ENCODE data around the gene HS6ST2. TPM values are rescaled to one million over a fixed set of nuclear protein-coding genes. Genes with fewer than 3 reads are reported as not detected.

Gene HS6ST2
- total RNA-seq, 2 experiments from 2014 or later, result not detected

- DNase-seq (no peak), ATAC-seq (no peak)
- Mint-ChIP-seq H3K27me3 (ENCODE audit: low read depth) (peaks cover 3% of the 10 kb centered on the region), H3K36me3 (ENCODE audit: low read depth) (no peaks in the 10 kb centered on the region), H3K4me3 (no peak overlapping the region), H3K4me1 (ENCODE audit: low read depth) (no peaks in the 10 kb centered on the region), H3K9me3 (ENCODE audit: insufficient read depth) (no peaks in the 10 kb centered on the region), H3K27ac (no peak overlapping the region)
- ChIA-PET POLR2A (no interaction called here), CTCF (interaction anchor here (1.1 kb wide), 1 partner anchor 318 kb away, joined by 3 read pairs; no protein-coding TSS in a partner anchor)
Measured at GRCh38 chrX:132610536-132610935, 347.9 kb downstream of the HS6ST2 start.

DNA sequence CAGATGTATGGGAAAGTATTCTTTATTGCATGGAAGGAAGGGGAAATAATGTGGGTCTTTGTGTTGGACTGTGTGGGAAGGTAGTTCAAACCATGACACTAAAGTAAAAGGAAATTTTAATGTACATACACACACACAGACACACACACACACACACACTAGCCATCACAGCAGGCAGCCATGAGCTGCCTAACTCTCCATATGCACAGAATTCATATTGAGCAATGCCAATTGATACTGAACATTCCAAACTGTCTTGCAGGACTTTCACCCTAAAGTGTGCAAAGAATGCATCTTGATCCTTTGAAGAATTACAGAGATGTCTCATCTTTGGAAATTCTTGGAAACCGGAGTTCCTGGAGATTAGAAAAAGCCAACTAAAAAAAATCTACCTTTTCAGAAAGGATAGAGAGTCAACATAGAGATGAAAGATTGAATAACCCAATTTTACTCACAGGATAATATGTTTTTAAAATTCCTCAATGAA lies 349.0 kb downstream of the HS6ST2 start:
- ChIA-PET CTCF (no interaction called here), POLR2A (no interaction called here)
- H3K9me3 Mint-ChIP-seq (ENCODE audit: insufficient read depth), result no peaks in the 10 kb centered on the region
- H3K36me3 Mint-ChIP-seq (ENCODE audit: low read depth), result no peaks in the 10 kb centered on the region
- H3K27ac Mint-ChIP-seq, result no peak overlapping the region
- no peaks in the 10 kb centered on the region for H3K4me1 Mint-ChIP-seq (ENCODE audit: low read depth)
- ATAC-seq (no peak), DNase-seq (no peak)
- no peak overlapping the region for H3K4me3 Mint-ChIP-seq
- H3K27me3 Mint-ChIP-seq (ENCODE audit: low read depth), result peaks cover 3% of the 10 kb centered on the region

DNA sequence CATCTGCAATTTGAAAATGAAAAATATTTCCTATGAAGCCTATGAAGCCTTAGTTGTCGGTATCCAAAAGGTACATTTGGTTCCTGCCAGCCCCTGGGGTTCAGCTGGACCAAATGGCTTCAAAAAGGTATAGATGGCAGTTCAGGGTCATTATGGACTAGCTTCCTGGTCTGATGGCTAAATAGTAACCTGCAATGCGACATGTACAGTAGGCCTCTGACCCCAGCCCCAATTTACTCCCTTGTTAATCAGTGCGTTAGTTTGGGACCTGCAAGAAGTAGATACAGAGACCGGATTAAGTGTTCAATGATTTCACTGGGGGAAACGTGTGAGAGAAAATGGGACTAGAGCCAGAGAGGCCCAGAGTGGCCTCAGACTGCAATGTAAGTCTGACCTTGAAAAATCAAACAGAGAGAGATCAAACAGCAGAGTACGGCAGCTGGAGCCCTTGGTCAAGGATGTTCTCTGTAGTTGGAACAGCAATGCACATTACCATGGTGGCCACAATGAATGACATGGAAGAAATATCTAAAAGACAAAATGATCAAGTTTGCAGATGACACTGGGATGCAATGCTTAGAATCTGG lies 354.6 kb downstream of the HS6ST2 start:
- H3K27ac Mint-ChIP-seq, result no peak overlapping the region
- ATAC-seq (no peak), DNase-seq (no peak)
- H3K36me3 Mint-ChIP-seq (ENCODE audit: low read depth), result no peaks in the 10 kb centered on the region
- H3K4me1 Mint-ChIP-seq (ENCODE audit: low read depth), result no peaks in the 10 kb centered on the region
- ChIA-PET POLR2A (no interaction called here), CTCF (interaction anchor here (1.2 to 1.5 kb wide), 2 partner anchors 11 to 311 kb away, joined by 4 to 5 read pairs; no protein-coding TSS in a partner anchor)
- no peaks in the 10 kb centered on the region for H3K9me3 Mint-ChIP-seq (ENCODE audit: insufficient read depth)
- H3K27me3 Mint-ChIP-seq (ENCODE audit: low read depth), result no peaks in the 10 kb centered on the region
- no peak overlapping the region for H3K4me3 Mint-ChIP-seq

DNA sequence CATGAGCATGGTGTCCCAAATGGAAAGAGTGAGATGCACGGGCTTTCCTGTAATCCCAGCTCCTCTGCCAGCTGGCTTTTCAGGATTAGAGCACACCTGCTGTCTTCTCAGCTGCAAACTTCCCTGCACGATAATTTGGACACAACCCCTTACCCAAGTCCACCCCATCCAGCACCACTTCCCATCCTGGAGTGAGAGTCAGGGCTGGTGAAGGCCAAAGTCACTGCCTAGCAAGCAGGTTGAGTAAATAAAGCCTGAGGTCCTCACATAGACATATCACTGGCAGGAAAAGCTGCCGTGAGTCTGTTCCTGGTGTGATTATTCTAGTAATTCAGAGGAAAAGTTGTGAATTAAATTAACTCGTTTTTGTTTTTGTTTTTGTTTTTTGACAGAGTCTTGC lies 355.7 kb downstream of the HS6ST2 start:
- Mint-ChIP-seq H3K4me3 (no peak overlapping the region), H3K36me3 (ENCODE audit: low read depth) (no peaks in the 10 kb centered on the region), H3K9me3 (ENCODE audit: insufficient read depth) (no peaks in the 10 kb centered on the region), H3K27ac (no peak overlapping the region), H3K4me1 (ENCODE audit: low read depth) (no peaks in the 10 kb centered on the region), H3K27me3 (ENCODE audit: low read depth) (no peaks in the 10 kb centered on the region)
- ChIA-PET CTCF (interaction anchor here (0.8 to 1.2 kb wide), 2 partner anchors 12 to 28 kb away, joined by 3 to 4 read pairs; no protein-coding TSS in a partner anchor), POLR2A (interaction anchor here (0.6 kb wide), 1 partner anchor 43 kb away, joined by 3 read pairs; no protein-coding TSS in a partner anchor)
- no peak for DNase-seq
- ATAC-seq, result no peak

- Mint-ChIP-seq H3K27me3 (ENCODE audit: low read depth) (no peaks in the 10 kb centered on the region), H3K27ac (no peak overlapping the region), H3K36me3 (ENCODE audit: low read depth) (no peaks in the 10 kb centered on the region), H3K4me3 (no peak overlapping the region), H3K9me3 (ENCODE audit: insufficient read depth) (no peaks in the 10 kb centered on the region), H3K4me1 (ENCODE audit: low read depth) (no peaks in the 10 kb centered on the region)
- ChIA-PET CTCF (interaction anchor here (1.5 kb wide), 1 partner anchor 303 kb away, joined by 3 read pairs; no protein-coding TSS in a partner anchor), POLR2A (no interaction called here)
- ATAC-seq, result no peak
- no peak for DNase-seq
Measured at GRCh38 chrX:132594999-132595398, 363.4 kb downstream of the HS6ST2 start.

GRCh38 chrX:132594129-132594528 lies 364.3 kb downstream of the HS6ST2 start:
- no peak overlapping the region for H3K4me3 Mint-ChIP-seq
- no peaks in the 10 kb centered on the region for H3K9me3 Mint-ChIP-seq (ENCODE audit: insufficient read depth)
- no peaks in the 10 kb centered on the region for H3K27me3 Mint-ChIP-seq (ENCODE audit: low read depth)
- no peak overlapping the region for H3K27ac Mint-ChIP-seq
- H3K36me3 Mint-ChIP-seq (ENCODE audit: low read depth), result no peaks in the 10 kb centered on the region
- no peak for ATAC-seq
- CTCF ChIA-PET, result no interaction called here
- H3K4me1 Mint-ChIP-seq (ENCODE audit: low read depth), result no peaks in the 10 kb centered on the region
- DNase-seq, result no peak
- POLR2A ChIA-PET, result no interaction called here

DNA sequence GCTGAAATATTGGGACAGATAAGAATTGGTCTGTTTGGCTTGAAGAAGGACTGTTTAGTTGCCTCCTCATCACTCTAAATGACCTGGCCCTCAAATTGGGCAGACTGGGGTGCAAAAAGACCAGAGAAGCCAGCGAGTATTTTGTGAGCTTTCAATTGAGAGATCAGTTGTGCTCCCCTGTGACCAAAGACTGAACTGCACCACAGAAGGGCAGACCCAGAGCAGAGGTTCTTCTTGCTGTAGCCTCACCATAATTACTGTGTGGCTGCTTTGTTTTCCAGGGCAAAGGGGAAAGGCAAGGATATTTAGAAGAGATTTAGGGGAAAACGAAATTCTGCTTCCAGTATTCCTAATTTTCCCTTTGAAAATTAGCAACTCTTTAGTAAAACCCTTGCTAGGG lies 365.5 kb downstream of the HS6ST2 start:
- no peaks in the 10 kb centered on the region for H3K9me3 Mint-ChIP-seq (ENCODE audit: insufficient read depth)
- no peak overlapping the region for H3K4me3 Mint-ChIP-seq
- no peaks in the 10 kb centered on the region for H3K4me1 Mint-ChIP-seq (ENCODE audit: low read depth)
- no peak overlapping the region for H3K27ac Mint-ChIP-seq
- H3K36me3 Mint-ChIP-seq (ENCODE audit: low read depth), result no peaks in the 10 kb centered on the region
- ChIA-PET POLR2A (no interaction called here), CTCF (interaction anchor here (1.3 kb wide), 1 partner anchor 301 kb away, joined by 5 read pairs; no protein-coding TSS in a partner anchor)
- H3K27me3 Mint-ChIP-seq (ENCODE audit: low read depth), result no peaks in the 10 kb centered on the region
- no peak for DNase-seq
- ATAC-seq, result no peak

DNA sequence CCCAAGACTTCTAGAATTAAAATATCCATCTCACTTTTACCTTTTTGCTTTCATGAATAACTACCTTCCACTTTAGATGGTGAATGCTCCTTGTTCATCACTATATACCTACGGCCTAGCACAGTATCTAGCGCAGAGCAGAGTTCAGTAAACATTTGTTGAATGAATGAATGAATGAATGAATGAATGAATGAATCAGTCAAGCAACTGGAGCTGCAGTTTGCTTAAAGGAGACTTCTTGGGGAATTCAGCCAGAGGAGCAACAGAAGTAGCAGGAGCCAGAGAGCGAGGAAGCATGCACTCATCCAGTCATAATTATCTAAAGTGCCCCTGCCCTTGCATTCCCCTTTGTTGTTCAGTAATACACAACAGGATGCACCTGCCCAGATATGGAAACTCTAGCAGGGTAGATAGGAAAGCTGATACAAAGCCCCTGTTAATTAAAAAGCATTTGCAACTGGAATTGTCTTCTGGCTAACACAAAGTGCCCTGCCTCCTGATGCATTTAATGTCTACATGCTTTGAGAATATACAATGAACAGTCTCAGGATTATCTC lies 366.6 kb downstream of the HS6ST2 start:
- Mint-ChIP-seq H3K9me3 (ENCODE audit: insufficient read depth) (no peaks in the 10 kb centered on the region), H3K27ac (no peak overlapping the region), H3K4me3 (no peak overlapping the region), H3K4me1 (ENCODE audit: low read depth) (no peaks in the 10 kb centered on the region), H3K36me3 (ENCODE audit: low read depth) (no peaks in the 10 kb centered on the region), H3K27me3 (ENCODE audit: low read depth) (no peaks in the 10 kb centered on the region)
- POLR2A ChIA-PET, result no interaction called here
- CTCF ChIA-PET, result no interaction called here
- DNase-seq (no peak), ATAC-seq (no peak)

- H3K4me3 Mint-ChIP-seq, result no peak overlapping the region
- H3K27ac Mint-ChIP-seq, result no peak overlapping the region
- no peaks in the 10 kb centered on the region for H3K36me3 Mint-ChIP-seq (ENCODE audit: low read depth)
- ChIA-PET POLR2A (no interaction called here), CTCF (no interaction called here)
- H3K9me3 Mint-ChIP-seq (ENCODE audit: insufficient read depth), result no peaks in the 10 kb centered on the region
- DNase-seq (no peak), ATAC-seq (no peak)
- no peaks in the 10 kb centered on the region for H3K27me3 Mint-ChIP-seq (ENCODE audit: low read depth)
- H3K4me1 Mint-ChIP-seq (ENCODE audit: low read depth), result no peaks in the 10 kb centered on the region
Measured at GRCh38 chrX:132590350-132591026, 367.9 kb downstream of the HS6ST2 start.

GRCh38 chrX:132584936-132585335 lies 373.5 kb downstream of the HS6ST2 start:
- ChIA-PET POLR2A (no interaction called here), CTCF (no interaction called here)
- no peak overlapping the region for H3K4me3 Mint-ChIP-seq
- no peak overlapping the region for H3K27ac Mint-ChIP-seq
- DNase-seq, result no peak
- no peak for ATAC-seq
- peaks cover 3% of the 10 kb centered on the region for H3K27me3 Mint-ChIP-seq (ENCODE audit: low read depth)
- no peaks in the 10 kb centered on the region for H3K4me1 Mint-ChIP-seq (ENCODE audit: low read depth)
- H3K9me3 Mint-ChIP-seq (ENCODE audit: insufficient read depth), result no peaks in the 10 kb centered on the region
- H3K36me3 Mint-ChIP-seq (ENCODE audit: low read depth), result no peaks in the 10 kb centered on the region

DNA sequence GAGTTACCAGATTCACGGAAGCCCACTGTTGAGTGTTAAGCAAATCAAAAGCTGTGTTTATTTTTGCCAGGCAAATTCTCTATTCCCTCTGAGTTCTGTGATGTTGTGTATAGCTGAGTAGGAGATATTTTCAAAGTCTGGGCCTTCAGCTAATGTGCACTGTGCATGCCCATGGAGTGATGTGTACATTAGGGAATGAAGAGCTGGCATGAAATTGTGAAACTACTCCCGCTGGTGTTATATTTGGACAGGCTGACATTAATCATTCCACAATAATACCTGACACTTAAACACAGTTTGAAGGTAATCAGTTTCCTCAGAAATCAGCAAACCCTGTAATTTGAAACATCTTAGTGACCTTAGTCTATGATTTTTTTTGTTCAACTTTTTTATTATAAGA lies 381.5 kb downstream of the HS6ST2 start:
- ChIA-PET POLR2A (no interaction called here), CTCF (no interaction called here)
- H3K4me1 Mint-ChIP-seq (ENCODE audit: low read depth), result no peaks in the 10 kb centered on the region
- no peak overlapping the region for H3K27ac Mint-ChIP-seq
- peaks cover 3% of the 10 kb centered on the region for H3K27me3 Mint-ChIP-seq (ENCODE audit: low read depth)
- no peaks in the 10 kb centered on the region for H3K36me3 Mint-ChIP-seq (ENCODE audit: low read depth)
- no peak for ATAC-seq
- H3K4me3 Mint-ChIP-seq, result no peak overlapping the region
- no peaks in the 10 kb centered on the region for H3K9me3 Mint-ChIP-seq (ENCODE audit: insufficient read depth)
- no peak for DNase-seq

Data from activated CD8-positive, alpha-beta T cell treated with anti-CD3 and anti-CD28 coated beads, Interleukin-2, amount 10 ng/mL, durations not matched to agents 7 days and 5 days (primary cell).